Uterus (tissue), 4 donors: ENCODE results near the gene FRMD8. TPM values are rescaled to one million over a fixed set of nuclear protein-coding genes. Genes with fewer than 3 reads are reported as not detected.

Experiments
- microRNA counts, 2 donors: library from miRNA; unstranded; fragments of <30 nt; microRNA quantifications; one replicate each; lab custom pipeline; 2016 to 2017
- small RNA-seq: library from RNA; depleted of rRNA; stranded (forward); fragments of <200 nt; gene quantifications from one replicate; pipeline ENCODE3, GENCODE V24; 2016
- total RNA-seq, 4 donors: library from RNA; depleted of rRNA in 3 of 4; stranded (reverse); fragments of >200 nt in 3 of 4; gene quantifications; one replicate each; pipeline versions ENCODE4 v1.1.0 to v1.2.4, GENCODE V29; 2014 to 2023
- donor health status: DM: yes; HTN: yes; CAD: no.

Gene FRMD8
- total RNA-seq, 4 donors from 2014 or later = 15.9 to 160 (median 41.5) TPM

MicroRNAs within 50 kb of the gene (microRNA counts, 767-probe panel; counts per million panel counts)
- 0 counts per million in 2 donors for microRNA hsa-miR-612 (lab: Ali Mortazavi, UCI)

Small RNAs within 50 kb of the gene (small RNA-seq; reads per million reads assigned to genes)
- gene RF01684 = not detected

Other genes starting within 250 kb of the FRMD8 start
- gene SPDYC, start 216.4 kb upstream of the FRMD8 start, total RNA-seq = not detected
- 100 to 1,000 TPM; 122 to 174 (median 157) TPM for gene CAPN1, start 204.7 kb upstream of the FRMD8 start, total RNA-seq
- 10 to 100 TPM in 2 of 4 donors, 1 to 10 TPM in 2; 3.3 to 13.5 (median 7.6) TPM for gene POLA2, start 124.7 kb upstream of the FRMD8 start, total RNA-seq
- 10 to 100 TPM in 3 of 4 donors, 1 to 10 TPM in 1; 9.7 to 65.3 (median 33.2) TPM for gene CDC42EP2, start 71.8 kb upstream of the FRMD8 start, total RNA-seq
- 100 to 1,000 TPM in 1 of 4 donors, 10 to 100 TPM in 3; 16.1 to 108 (median 56.8) TPM for gene DPF2, start 52.8 kb upstream of the FRMD8 start, total RNA-seq
- gene TIGD3, start 31.9 kb upstream of the FRMD8 start, total RNA-seq = under 1 TPM in 2 of 4 donors, not detected in 2; under 0.01 to 0.35 TPM
- 1 to 10 TPM in 2 of 4 donors, under 1 TPM in 1, not detected in 1; 0.29 to 5.9 (median 5.3) TPM for gene SLC25A45, start 4.0 kb upstream of the FRMD8 start, total RNA-seq
- 100 to 1,000 TPM in 3 of 4 donors, 10 to 100 TPM in 1; 33.6 to 932 (median 120) TPM for gene NEAT1, start 36.2 kb downstream of the FRMD8 start, total RNA-seq
- gene MALAT1, start 112.4 kb downstream of the FRMD8 start, total RNA-seq = over 10,000 TPM in 3 of 4 donors, 1,000 to 10,000 TPM in 1; 6,732 to 19,335 (median 13,886) TPM
- 100 to 1,000 TPM in 1 of 4 donors, 10 to 100 TPM in 3; 28.8 to 101 (median 70.1) TPM for gene SCYL1, start 138.4 kb downstream of the FRMD8 start, total RNA-seq
- 100 to 1,000 TPM; 131 to 240 (median 217) TPM for gene LTBP3, start 171.7 kb downstream of the FRMD8 start, total RNA-seq
- 10 to 100 TPM; 12.3 to 42.6 (median 31.6) TPM for gene ZNRD2, start 183.8 kb downstream of the FRMD8 start, total RNA-seq
- gene FAM89B, start 185.9 kb downstream of the FRMD8 start, total RNA-seq = 10 to 100 TPM; 13.9 to 83.0 (median 40.8) TPM
- 100 to 1,000 TPM in 1 of 4 donors, 10 to 100 TPM in 3; 44.2 to 159 (median 69.5) TPM for gene EHBP1L1, start 189.4 kb downstream of the FRMD8 start, total RNA-seq
- gene KCNK7, start 209.2 kb downstream of the FRMD8 start, total RNA-seq = 1 to 10 TPM in 1 of 4 donors, under 1 TPM in 1, not detected in 2; 0.26 to 5.8 TPM
- gene MAP3K11, start 227.6 kb downstream of the FRMD8 start, total RNA-seq = 100 to 1,000 TPM in 1 of 4 donors, 10 to 100 TPM in 3; 22.1 to 139 (median 51.8) TPM
- 10 to 100 TPM in 3 of 4 donors, 1 to 10 TPM in 1; 6.8 to 47.4 (median 24.6) TPM for gene PCNX3, start 229.1 kb downstream of the FRMD8 start, total RNA-seq